Gastroesophageal sphincter (tissue), 3 donors: Measurements from ENCODE around the gene LRRC58.

Source experiments
- POLR2AphosphoS5 ChIP-seq: sonication (generic); formaldehyde crosslinking; IDR thresholded peaks from one replicate; pipeline ENCODE4 v1.6.1; 2017; ENCODE audit warnings: antibody characterized with exemption
- TF ChIP-seq, protein P1 (sequence below), 4 experiments: fragments of 200-600 bp in 2 of 4; fragments of 450-650 bp in 2 of 4; sonication (generic) in 1 of 4; IDR thresholded peaks; one replicate each; pipeline ENCODE4 v1.5.1; 2017 to 2019; ENCODE audit warnings: antibody characterized with exemption in 4 of 4, mild to moderate bottlenecking in 2 of 4, moderate library complexity in 2 of 4

DNA sequence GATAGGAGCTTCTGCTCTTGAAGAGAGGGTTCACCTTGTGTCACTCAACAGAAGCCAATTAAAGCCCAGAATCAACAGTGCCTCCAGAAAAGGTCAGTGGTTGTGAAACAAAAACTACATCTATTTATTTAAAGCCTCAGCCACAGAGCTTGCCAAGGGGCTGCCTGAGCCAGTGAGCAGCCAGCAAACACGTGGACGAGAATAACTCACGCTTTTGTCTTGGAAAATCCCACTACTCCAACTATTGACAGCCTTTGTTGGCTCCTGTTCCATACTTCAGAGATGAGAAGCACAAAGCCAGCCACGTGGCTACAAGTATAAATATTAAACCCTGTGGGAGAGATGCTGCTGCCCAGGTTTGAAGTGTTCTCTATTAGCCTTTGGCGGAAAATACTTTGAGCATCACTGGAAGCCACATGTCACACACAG, 74.4 kb downstream of the LRRC58 start:
- TF ChIP-seq POLR2AphosphoS5, result peak; percentile 67
- TF ChIP-seq, protein P1, sequence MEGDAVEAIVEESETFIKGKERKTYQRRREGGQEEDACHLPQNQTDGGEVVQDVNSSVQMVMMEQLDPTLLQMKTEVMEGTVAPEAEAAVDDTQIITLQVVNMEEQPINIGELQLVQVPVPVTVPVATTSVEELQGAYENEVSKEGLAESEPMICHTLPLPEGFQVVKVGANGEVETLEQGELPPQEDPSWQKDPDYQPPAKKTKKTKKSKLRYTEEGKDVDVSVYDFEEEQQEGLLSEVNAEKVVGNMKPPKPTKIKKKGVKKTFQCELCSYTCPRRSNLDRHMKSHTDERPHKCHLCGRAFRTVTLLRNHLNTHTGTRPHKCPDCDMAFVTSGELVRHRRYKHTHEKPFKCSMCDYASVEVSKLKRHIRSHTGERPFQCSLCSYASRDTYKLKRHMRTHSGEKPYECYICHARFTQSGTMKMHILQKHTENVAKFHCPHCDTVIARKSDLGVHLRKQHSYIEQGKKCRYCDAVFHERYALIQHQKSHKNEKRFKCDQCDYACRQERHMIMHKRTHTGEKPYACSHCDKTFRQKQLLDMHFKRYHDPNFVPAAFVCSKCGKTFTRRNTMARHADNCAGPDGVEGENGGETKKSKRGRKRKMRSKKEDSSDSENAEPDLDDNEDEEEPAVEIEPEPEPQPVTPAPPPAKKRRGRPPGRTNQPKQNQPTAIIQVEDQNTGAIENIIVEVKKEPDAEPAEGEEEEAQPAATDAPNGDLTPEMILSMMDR (IDR thresholded peaks at IDR 0.05), result no peak
